Activated B cell treated with CpG ODN at 0.5 μM for 24 hours (primary cell): ENCODE measurements around the gene PHOSPHO2. TPM values are rescaled to one million over a fixed set of nuclear protein-coding genes. Genes with fewer than 3 reads are reported as not detected.
"Not testable (repeated sequence)": the region's sequence is repeated elsewhere in the genome, so short reads cannot be mapped to it uniquely, and the experiment has no call there.

Experiments
- ATAC-seq: fragments of 200-7000 bp; cut with Tn5 transposase; one replicate; pipeline ENCODE4 v1.10.0; 2021; ENCODE audit warnings: low read depth, mild to moderate bottlenecking, moderate library complexity
- CTCF ChIA-PET: fragments of 350-600 bp; sonication (Branson Sonifier 250); formaldehyde crosslinking; loops from one replicate; lab custom pipeline; 2021; ENCODE audit warnings: antibody characterized with exemption; lab: Charles Lee
- POLR2A ChIA-PET: fragments of 350-600 bp; sonication (Branson Sonifier 250); formaldehyde crosslinking; loops from one replicate; lab custom pipeline; 2021; ENCODE audit warnings: antibody characterized with exemption; lab: Charles Lee
- DNase-seq: peaks from one replicate; pipeline ENCODE4 v3.0.0; 2022
- H3K27ac Mint-ChIP-seq: one replicate; pipeline ENCODE4 v1.8.0; 2020; ENCODE audit warnings: mixed read lengths
- H3K27me3 Mint-ChIP-seq: one replicate; pipeline ENCODE4 v1.8.0; 2021; ENCODE audit warnings: mixed read lengths
- H3K36me3 Mint-ChIP-seq: one replicate; pipeline ENCODE4 v1.8.0; 2021; ENCODE audit warnings: low read depth, mixed read lengths
- H3K4me1 Mint-ChIP-seq: one replicate; pipeline ENCODE4 v1.8.0; 2021; ENCODE audit warnings: mixed read lengths
- H3K4me3 Mint-ChIP-seq: one replicate; pipeline ENCODE4 v1.8.0; 2020; ENCODE audit warnings: mild to moderate bottlenecking, mixed read lengths
- H3K9me3 Mint-ChIP-seq: one replicate; pipeline ENCODE4 v1.8.0; 2020; ENCODE audit warnings: mixed read lengths
- CTCF ChIP-seq: fragments of 200-600 bp; IDR thresholded peaks from one replicate; pipeline ENCODE4 v1.8.0; 2022; ENCODE audit warnings: antibody characterized with exemption, mild to moderate bottlenecking
- intact Hi-C: fragments of 100-400 bp; cut with micrococcal nuclease; formaldehyde crosslinking; loops from one replicate; pipeline ENCODE4 v1.15.1; 2024
- total RNA-seq: library from RNA; stranded (reverse); gene quantifications from 2 replicates; pipeline ENCODE4 v1.2.3, GENCODE V29; 2022

Gene PHOSPHO2
- total RNA-seq, 1 donor from 2014 or later = 6.3 TPM

- ATAC-seq = no peak
Observed at GRCh38 chr2:169690958-169691357, 3.3 kb upstream of the PHOSPHO2 start.

GRCh38 chr2:169692718-169693117, 1.6 kb upstream of the PHOSPHO2 start:
- no peak for ATAC-seq
- DNase-seq = no peak
- no peak for TF ChIP-seq CTCF
- peaks cover 19% of the 10 kb centered on the region for H3K9me3 Mint-ChIP-seq
- ChIA-PET CTCF (no interaction called here), POLR2A (interaction anchor here (0.6 kb wide), 1 partner anchor 43 kb away, joined by 3 read pairs; no protein-coding TSS in a partner anchor)
- no peak overlapping the region for H3K27ac Mint-ChIP-seq
- intact Hi-C loops = no loop called here
- H3K27me3 Mint-ChIP-seq = peaks cover 5% of the 10 kb centered on the region
- peaks cover 8% of the 10 kb centered on the region for H3K36me3 Mint-ChIP-seq
- peaks cover 16% of the 10 kb centered on the region for H3K4me1 Mint-ChIP-seq
- H3K4me3 Mint-ChIP-seq = no peak overlapping the region

More at GRCh38 chr2:169690958-169691357, 3.3 kb upstream of the PHOSPHO2 start:
- TF ChIP-seq CTCF = no peak
- Mint-ChIP-seq H3K36me3 (peaks cover 5% of the 10 kb centered on the region), H3K4me3 (no peak overlapping the region), H3K9me3 (peaks cover 19% of the 10 kb centered on the region), H3K27me3 (peaks cover 7% of the 10 kb centered on the region), H3K27ac (no peak overlapping the region), H3K4me1 (peaks cover 16% of the 10 kb centered on the region)
- no peak for DNase-seq
- intact Hi-C loops = no loop called here
- ChIA-PET CTCF (no interaction called here), POLR2A (interaction anchor here (0.6 kb wide), 1 partner anchor 101 kb away, joined by 3 read pairs; no protein-coding TSS in a partner anchor)

- intact Hi-C loops = no loop called here
- H3K27me3 Mint-ChIP-seq = peaks cover 5% of the 10 kb centered on the region
- DNase-seq = no peak
- H3K4me3 Mint-ChIP-seq = peak overlapping the region; percentile 91
- peaks cover 8% of the 10 kb centered on the region for H3K36me3 Mint-ChIP-seq
- peak overlapping the region; percentile 94 for H3K27ac Mint-ChIP-seq
- H3K9me3 Mint-ChIP-seq = peaks cover 18% of the 10 kb centered on the region
- no peak for TF ChIP-seq CTCF
- ATAC-seq = no peak
- CTCF ChIA-PET = no interaction called here
- peaks cover 16% of the 10 kb centered on the region for H3K4me1 Mint-ChIP-seq
- POLR2A ChIA-PET = interaction anchor here (1.5 kb wide), 1 partner anchor 134 kb away, joined by 6 read pairs; the partner anchor contains the start of gene UBR3
Observed at GRCh38 chr2:169693360-169693759, 909 bp upstream of the PHOSPHO2 start.

GRCh38 chr2:169694894-169695260, 608 bp downstream of the PHOSPHO2 start:
- ATAC-seq (no peak), DNase-seq (no peak)
- no peak for TF ChIP-seq CTCF
- peaks cover 16% of the 10 kb centered on the region for H3K4me1 Mint-ChIP-seq
- H3K9me3 Mint-ChIP-seq = peaks cover 10% of the 10 kb centered on the region
- ChIA-PET CTCF (no interaction called here), POLR2A (interaction anchor here (1.0 to 1.5 kb wide), 2 partner anchors 110 to 133 kb away, joined by 3 to 6 read pairs; partner anchors contain the start of gene UBR3)
- H3K36me3 Mint-ChIP-seq = peaks cover 18% of the 10 kb centered on the region
- H3K27me3 Mint-ChIP-seq = peaks cover 2% of the 10 kb centered on the region
- H3K27ac Mint-ChIP-seq = peak overlapping the region; percentile 94
- intact Hi-C loops = loop anchor here (1.0 to 2.0 kb wide), 6 partner anchors 38 to 216 kb away; partner anchors contain the start of genes BBS5, FASTKD1, KLHL23 and METTL5
- peak overlapping the region; percentile 91 for H3K4me3 Mint-ChIP-seq

GRCh38 chr2:169696381-169696780, 2.1 kb downstream of the PHOSPHO2 start:
- ATAC-seq (no peak), DNase-seq (no peak)
- Mint-ChIP-seq H3K27ac (no peak overlapping the region), H3K36me3 (peaks cover 24% of the 10 kb centered on the region), H3K4me3 (no peak overlapping the region), H3K9me3 (peaks cover 3% of the 10 kb centered on the region), H3K27me3 (peaks cover under 1% of the 10 kb centered on the region), H3K4me1 (peaks cover 16% of the 10 kb centered on the region)
- POLR2A ChIA-PET = no interaction called here
- TF ChIP-seq CTCF = no peak
- CTCF ChIA-PET = no interaction called here
- intact Hi-C loops = no loop called here

GRCh38 chr2:169699173-169699572, 4.9 kb downstream of the PHOSPHO2 start:
- peaks cover 26% of the 10 kb centered on the region for H3K36me3 Mint-ChIP-seq
- H3K9me3 Mint-ChIP-seq, POLR2A ChIA-PET, DNase-seq, H3K27me3 Mint-ChIP-seq, H3K4me3 Mint-ChIP-seq, H3K27ac Mint-ChIP-seq, H3K4me1 Mint-ChIP-seq, ATAC-seq, CTCF ChIA-PET, intact Hi-C loops: not testable (repeated sequence)
